Measurements from ENCODE around the gene KIF4B.

- TF ChIP-seq POLR2A (IDR thresholded peaks at IDR 0.05; ENCODE audit: borderline replicate concordance, extremely low read depth, insufficient read depth, insufficient read length) (no peak), EZH2phosphoT487 (IDR thresholded peaks at IDR 0.05; ENCODE audit: borderline replicate concordance) (no peak), SRF (IDR thresholded peaks at IDR 0.05; ENCODE audit: low read depth) (no peak)
These were observed 43.2 kb downstream of the KIF4B start for GRCh38 chr5:155056644-155057269.
